ENCODE measurements around the gene USH2A.

DNA sequence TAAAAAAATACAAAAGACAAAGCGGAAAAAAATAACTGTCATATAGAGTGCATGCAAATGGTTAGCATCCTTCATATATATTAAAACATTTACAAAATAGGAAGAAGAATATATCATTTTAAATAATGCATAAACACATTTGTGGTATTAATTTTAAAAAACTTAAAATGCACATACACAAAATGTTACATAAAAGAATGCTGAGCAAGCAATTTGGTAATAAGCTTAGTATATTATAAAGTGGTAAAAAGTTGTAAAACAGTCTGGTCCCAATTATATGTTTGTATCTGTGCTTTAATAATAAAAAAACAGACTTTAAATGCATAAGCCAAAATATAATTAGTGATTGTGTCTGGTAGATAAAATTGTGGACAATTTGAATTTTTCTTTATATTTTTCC lies 394.6 kb downstream of the USH2A start:
- no peak for TF ChIP-seq POLR2A (IDR thresholded peaks at IDR 0.05)
- no peak for TF ChIP-seq CTCF (IDR thresholded peaks at IDR 0.05)
